Thoracic aorta (tissue), 2 donors: ENCODE data around the gene D2HGDH. TPM values are rescaled to one million over a fixed set of nuclear protein-coding genes. Genes with fewer than 3 reads are reported as not detected.
"Not testable (repeated sequence)": the region's sequence is repeated elsewhere in the genome, so short reads cannot be mapped to it uniquely, and the experiment has no call there.

Experiments used
- ATAC-seq: fragments of 150-250 bp; one replicate; pipeline ENCODE4 v1.8.0; 2017; ENCODE audit warnings: low read depth; ENCODE audit not compliant: insufficient number of reproducible peaks, low FRiP score
- DNase-seq: peaks from one replicate; pipeline ENCODE4 v3.0.0-alpha.2; 2020; ENCODE audit warnings: low spot score
- H3K27ac ChIP-seq, 2 donors: fragments of 200-600 bp; sonication (generic); 1 replicate in 1 of 2; 2 replicates in 1 of 2; pipeline ENCODE4 v1.5.1; 2016; ENCODE audit warnings: mild to moderate bottlenecking in 2 of 2, moderate library complexity in 2 of 2
- H3K27me3 ChIP-seq: fragments of 200-600 bp; sonication (generic); replicated peaks from 2 replicates; pipeline ENCODE4 v1.6.0; 2016; ENCODE audit warnings: mild to moderate bottlenecking; ENCODE audit not compliant: insufficient read depth
- H3K36me3 ChIP-seq: fragments of 200-600 bp; sonication (generic); one replicate; pipeline ENCODE4 v1.5.1; 2016
- H3K4me1 ChIP-seq, 2 donors: fragments of 200-600 bp; sonication (generic); 1 replicate in 1 of 2; 2 replicates in 1 of 2; pipeline versions ENCODE4 v1.5.1 to v1.6.0; 2016; ENCODE audit warnings: low read depth in 2 of 2, mild to moderate bottlenecking in 1 of 2; ENCODE audit not compliant: control insufficient read depth in 1 of 2
- H3K4me3 ChIP-seq: fragments of 200-600 bp; sonication (generic); 2 replicates; pipeline ENCODE4 v1.5.1; 2016; ENCODE audit warnings: mild to moderate bottlenecking
- H3K9me3 ChIP-seq: fragments of 200-600 bp; sonication (generic); 2 replicates; pipeline ENCODE4 v1.5.1; 2016
- CTCF ChIP-seq: fragments of 200-600 bp; sonication (generic); IDR thresholded peaks from one replicate; pipeline ENCODE4 v1.5.1; 2019; ENCODE audit warnings: antibody characterized with exemption
- total RNA-seq, 2 donors: library from RNA; depleted of rRNA; stranded (reverse); fragments of >200 nt; gene quantifications; one replicate each; pipeline versions ENCODE4 v1.1.0 to v1.2.3, GENCODE V29; 2016

The D2HGDH gene
- total RNA-seq, 2 donors from 2014 or later, result 11.1 to 38.0 TPM

DNA sequence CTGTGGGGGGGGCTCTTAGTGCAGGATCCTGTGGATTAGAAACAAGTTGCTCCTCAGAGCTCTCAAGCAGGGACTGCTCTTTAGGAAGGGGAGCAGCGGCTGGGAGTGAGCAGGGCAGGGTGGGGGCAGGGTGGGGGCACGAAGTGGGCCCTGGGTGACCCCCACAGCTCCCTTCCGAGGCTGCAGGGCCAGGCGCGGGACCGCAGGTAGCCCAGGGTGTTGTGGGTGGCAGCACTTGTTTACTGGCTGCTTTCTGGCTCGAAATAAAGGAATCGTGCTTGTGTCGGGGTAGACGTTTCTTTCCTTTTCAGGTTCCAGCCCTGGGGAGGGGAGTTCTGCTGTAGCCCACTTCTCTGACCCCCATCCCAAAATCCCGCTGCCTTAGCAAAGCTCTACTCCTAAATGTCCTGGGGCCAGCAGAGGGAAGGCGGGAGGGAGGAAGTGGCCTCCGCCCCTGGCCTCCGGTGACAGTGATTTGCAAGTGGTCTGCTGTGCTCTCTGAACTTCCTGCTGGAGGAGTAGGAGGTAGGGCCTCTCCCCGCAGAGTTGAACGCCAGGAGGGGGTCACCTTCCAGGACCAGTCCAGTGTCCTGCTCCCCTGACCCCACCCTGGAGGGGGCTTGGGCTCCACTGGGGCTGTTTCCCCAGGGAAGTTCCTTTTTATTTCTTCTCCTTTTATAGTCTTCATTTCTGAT is 82.8 kb downstream of the D2HGDH start:
- Histone ChIP-seq H3K4me3 (no peak overlapping the region), H3K9me3 (no peaks in the 10 kb centered on the region), H3K4me1 (no peaks in the 10 kb centered on the region), H3K36me3 (no peaks in the 10 kb centered on the region), H3K27ac (no peak overlapping the region), H3K27me3 (no peaks in the 10 kb centered on the region)
- DNase-seq (no peak), ATAC-seq (no peak)
- no peak for TF ChIP-seq CTCF

DNA sequence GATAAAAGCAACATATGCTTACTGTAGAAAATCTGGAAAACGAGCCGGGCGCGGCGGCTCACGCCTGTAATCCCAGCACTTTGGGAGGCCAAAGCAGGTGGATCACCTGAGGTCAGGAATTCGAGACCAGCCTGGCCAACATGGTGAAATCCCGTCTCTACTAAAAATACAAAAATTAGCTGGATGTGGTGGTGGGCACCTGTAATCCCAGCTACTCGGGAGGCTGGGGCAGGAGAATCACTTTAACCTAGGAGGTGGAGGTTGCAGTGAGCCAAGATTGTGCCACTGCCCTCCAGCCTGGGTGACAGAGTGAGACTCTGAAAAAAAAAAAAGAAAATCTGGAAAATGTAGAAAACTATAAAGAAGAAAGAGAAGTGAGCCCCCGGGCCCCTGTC is 83.4 kb downstream of the D2HGDH start:
- ATAC-seq, H3K36me3 ChIP-seq, H3K4me3 ChIP-seq, H3K9me3 ChIP-seq, H3K27me3 ChIP-seq, DNase-seq, H3K27ac ChIP-seq, H3K4me1 ChIP-seq: not testable (repeated sequence)

Other genes starting within 250 kb of the D2HGDH start
- gene STK25, start 226.0 kb upstream of the D2HGDH start, total RNA-seq, result 100 to 1,000 TPM; 180 to 279 TPM
- gene BOK, start 175.9 kb upstream of the D2HGDH start, total RNA-seq, result 10 to 100 TPM; 10.7 to 27.5 TPM
- 10 to 100 TPM; 27.2 to 31.1 TPM for gene THAP4, start 97.5 kb upstream of the D2HGDH start, total RNA-seq
- 10 to 100 TPM; 52.0 to 86.1 TPM for gene ATG4B, start 96.9 kb upstream of the D2HGDH start, total RNA-seq
- gene DTYMK, start 47.8 kb upstream of the D2HGDH start, total RNA-seq, result 1 to 10 TPM; 6.2 to 6.4 TPM
- gene ING5, start 32.6 kb upstream of the D2HGDH start, total RNA-seq, result 10 to 100 TPM; 27.3 to 64.8 TPM
- gene GAL3ST2, start 42.2 kb downstream of the D2HGDH start, total RNA-seq, result 1 to 10 TPM in 1 of 2 donors, under 1 TPM in 1; 0.49 to 2.2 TPM
- gene NEU4, start 74.6 kb downstream of the D2HGDH start, total RNA-seq, result 10 to 100 TPM in 1 of 2 donors, 1 to 10 TPM in 1; 5.4 to 22.0 TPM
- under 1 TPM; 0.68 to 0.92 TPM for gene PDCD1, start 124.3 kb downstream of the D2HGDH start, total RNA-seq
- under 1 TPM in 1 of 2 donors, not detected in 1; 0.63 TPM for gene RTP5, start 135.1 kb downstream of the D2HGDH start, total RNA-seq